CMK (cell line): ENCODE data around the gene PTGFR.

Source experiments
- DNase-seq: peaks from one replicate; pipeline ENCODE4 v3.0.0-alpha.2; 2010; ENCODE audit warnings: low read depth

The PTGFR gene, protein sequence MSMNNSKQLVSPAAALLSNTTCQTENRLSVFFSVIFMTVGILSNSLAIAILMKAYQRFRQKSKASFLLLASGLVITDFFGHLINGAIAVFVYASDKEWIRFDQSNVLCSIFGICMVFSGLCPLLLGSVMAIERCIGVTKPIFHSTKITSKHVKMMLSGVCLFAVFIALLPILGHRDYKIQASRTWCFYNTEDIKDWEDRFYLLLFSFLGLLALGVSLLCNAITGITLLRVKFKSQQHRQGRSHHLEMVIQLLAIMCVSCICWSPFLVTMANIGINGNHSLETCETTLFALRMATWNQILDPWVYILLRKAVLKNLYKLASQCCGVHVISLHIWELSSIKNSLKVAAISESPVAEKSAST

DNA sequence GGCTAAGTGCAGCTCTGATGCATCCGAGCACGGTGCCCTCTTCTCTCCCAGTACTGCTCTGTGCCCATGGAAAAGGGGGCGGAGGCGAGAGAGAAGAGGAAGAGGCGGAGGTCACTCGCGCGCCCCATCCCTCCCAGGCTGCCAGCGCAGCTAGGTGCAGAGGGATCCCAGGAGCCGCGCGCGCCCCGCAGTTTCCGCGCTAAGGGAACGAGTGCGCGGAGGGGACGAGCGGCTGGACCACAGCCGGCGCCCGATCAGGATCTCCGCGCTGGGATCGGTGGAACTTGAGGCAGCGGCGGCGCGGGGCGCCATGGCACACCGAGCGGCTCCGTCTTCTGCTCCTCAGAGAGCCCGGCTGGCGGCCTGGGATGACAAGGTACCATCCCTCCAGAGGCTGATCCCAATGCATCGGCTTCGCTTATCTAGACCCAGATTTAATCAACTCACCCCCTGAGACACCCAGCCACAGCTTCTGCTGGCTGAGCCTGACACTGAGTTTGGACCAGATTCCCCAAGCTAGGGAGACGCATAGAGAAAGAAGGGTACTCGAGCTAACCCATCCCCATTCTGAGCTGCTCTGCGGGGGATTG, at the start of gene PTGFR:
PTGFR (plus strand) TSS at position 114 of the 590 bp plus-strand sequence. CDS start 1,770 bp downstream, outside the sequence.
- DNase-seq = no peak

DNA sequence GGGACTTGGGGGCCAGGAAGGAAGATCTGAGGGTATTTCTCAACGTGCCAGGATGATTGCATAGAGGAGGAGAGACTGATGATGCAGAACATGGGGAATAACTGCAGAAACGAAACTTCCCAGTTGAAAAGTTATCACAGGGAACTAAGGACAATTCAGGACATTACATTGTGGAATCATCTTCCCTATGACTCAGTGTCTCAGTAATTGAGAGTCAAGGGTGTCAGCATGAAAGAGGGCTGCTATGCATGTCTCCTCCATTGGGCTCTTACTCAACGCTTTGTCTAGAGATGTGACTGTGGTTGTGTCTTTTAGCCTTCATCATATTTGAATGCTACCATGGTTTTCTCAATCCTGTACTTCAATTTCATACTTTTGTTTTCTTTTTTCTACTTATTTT, 48.9 kb upstream of the PTGFR start:
- DNase-seq = no peak

DNA sequence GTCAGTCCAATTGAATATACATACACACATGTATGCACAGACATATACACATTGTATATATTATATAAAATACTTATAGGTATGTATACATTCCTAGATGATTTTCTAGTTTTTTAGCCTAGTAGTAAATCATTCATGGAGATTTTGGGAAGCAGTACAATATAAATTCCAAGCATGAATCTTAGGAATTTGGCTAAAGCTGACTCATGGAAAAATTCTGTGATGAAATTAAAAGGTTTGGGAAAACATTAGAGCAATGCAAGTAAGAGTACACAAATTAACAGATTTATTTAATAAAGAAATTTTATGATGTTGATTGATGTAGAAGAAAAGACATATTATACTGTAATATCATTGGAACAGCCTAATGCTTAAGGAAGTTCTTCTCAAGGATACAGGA, 43.7 kb upstream of the PTGFR start:
- DNase-seq = no peak

DNA sequence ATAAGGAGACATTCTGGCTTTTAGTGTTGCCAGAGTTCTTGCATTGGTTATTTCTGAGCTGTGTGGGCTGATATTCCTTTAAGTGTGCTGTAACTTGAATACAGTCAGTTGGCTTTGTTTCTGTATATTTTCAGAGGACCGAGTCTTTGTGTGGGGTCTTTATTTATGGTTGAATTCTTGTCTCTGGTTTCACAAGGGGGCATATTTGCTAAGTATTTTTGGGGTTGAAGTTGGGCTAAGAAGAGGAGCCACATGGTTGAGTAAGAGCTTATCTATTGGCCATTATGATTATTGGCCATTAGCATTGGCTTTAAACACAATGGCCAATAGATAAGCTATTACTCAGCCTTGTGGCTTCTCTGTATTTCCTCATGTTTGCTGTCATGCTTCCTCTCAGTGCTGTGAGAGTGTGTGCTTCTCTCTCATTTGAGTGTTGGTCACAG, 26.3 kb upstream of the PTGFR start:
- DNase-seq = no peak

DNA sequence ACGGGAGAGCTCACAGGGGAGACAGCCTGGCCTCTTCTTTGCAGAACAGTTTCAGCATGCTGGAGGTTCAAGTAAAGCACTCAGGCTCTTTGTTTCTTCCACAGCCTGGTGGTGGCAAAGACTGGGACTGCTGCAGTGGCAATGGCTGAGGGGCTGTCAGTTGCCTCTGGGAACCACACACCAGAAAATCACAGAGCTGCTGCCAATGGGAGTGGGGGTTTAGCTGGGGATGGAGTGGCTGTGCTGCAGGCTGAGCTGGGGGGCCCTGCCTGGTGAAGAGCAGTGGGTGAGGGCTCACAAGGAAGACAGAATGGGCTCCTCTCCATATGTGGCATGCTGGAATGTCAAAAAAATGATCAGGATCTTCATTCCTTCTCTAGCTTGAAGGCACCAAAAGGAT, 25.6 kb upstream of the PTGFR start:
- DNase-seq = no peak

DNA sequence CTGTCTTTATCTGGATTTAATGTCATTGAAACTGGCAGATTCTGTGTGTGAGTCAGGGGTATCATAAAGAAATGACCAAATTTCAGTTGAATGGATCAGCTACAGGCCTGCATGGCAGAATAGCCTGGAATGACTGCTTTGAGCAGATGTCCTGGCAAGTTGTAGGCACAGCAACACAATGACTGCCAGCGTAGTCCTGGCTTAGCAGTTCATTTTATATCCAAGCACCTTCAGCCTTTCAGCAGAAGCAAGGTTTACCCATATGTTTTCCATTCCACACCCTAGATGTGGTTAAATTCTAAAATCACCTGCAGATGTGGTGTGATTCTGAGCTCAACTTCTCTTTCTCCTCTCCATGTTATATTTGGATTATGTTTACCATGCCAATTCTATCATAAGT, 22.3 kb upstream of the PTGFR start:
- no peak for DNase-seq

DNA sequence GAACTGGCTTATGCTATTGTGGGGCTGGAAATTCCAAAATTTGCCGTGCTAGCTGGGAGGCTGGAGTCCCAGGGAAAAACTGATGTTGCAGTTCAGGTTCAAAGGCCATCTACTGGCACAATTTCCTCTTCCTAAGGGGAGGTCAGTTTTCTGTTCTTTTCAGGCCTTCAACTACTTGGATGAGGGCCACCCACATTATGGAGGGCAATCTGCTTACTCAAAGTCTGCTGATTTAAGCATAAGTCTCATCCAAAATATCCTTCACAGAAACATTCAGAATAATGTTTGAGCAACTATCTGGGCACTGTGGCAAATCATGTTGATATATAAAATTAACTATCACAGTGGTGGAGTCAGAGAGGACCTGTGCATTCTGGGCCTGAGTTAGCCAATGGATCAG, 21.2 kb upstream of the PTGFR start:
- DNase-seq = no peak

DNA sequence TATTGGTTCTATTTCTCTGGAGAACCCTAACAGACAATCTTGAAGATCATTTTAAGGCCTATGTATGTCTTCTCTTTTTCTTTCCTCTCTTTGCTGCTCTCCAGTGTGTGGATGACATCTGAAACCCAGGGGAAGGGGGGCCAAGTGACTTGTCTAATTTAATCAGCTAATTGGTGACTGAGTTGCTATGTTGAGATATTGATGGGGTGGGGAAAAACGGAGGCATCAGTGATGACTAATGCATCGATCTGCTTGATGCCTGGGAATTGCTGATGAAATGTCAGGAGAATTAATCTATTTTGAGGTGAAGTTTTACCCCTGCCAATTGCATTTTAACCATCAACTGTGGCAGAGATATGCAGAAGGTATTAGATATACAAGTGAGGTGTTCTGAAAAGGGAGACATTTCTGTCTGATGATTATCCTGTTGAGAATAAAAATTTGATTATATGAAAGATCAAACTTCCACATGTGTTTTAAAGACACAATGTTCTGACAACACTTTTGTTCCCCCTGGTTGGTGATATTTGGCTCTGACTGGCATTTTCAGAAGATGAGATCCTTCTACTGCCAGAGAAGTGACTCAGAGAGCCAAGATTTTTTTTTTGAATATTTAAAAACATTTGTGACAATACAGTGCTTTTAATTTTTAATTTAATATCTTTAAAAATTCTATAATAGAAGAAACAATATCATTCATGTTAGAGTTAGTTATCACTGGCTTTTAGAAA, 18.7 kb upstream of the PTGFR start:
- DNase-seq = no peak

DNA sequence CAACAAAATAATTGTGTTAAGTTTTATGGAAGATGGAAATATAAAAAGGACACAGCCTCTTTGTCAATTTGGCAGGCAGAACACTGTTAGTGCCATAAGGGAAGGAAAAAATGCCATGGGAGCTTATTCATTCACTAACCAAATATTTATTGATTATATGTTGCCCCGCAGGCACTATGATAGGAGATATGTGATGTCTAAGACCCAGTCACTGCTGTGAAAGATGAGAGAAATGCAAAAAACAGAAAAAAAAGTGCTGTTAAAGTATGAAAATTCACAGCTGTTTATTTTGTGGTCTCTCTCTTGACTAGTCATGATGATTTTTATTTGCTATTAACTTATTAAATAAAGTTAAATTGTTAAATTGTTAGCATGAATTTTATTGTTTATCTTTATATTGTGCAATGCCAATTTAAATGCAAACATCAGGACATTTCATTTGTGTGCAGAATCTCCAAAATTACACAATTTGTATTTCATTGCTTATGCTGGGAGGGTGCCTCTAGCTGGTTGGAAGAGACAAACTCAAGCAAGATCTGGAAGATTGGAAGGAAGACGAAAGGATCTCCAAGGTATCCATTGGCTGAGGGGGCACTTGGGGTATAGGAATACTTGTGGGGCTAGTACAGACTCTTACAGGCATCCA, 17.8 kb upstream of the PTGFR start:
- DNase-seq = no peak

DNA sequence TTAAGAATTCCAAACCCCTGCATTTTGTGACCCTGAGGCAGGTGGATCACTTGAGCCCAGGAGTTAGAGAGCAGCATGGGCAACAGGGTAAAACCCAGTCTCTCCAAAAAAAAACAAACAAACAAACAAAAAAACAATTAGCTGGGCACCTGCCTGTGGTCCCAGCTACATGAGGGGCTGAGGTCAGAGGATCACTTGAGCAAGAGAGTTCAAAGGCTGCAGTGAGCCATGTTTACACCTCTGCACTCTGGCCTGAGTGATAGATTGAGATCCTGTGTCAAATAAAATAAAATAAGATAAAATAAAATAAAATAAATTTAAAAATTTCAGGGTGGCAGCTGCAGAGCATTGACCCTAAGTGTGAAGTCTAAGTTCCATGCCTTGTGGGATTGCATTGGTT, 16.7 kb upstream of the PTGFR start:
- no peak for DNase-seq

DNA sequence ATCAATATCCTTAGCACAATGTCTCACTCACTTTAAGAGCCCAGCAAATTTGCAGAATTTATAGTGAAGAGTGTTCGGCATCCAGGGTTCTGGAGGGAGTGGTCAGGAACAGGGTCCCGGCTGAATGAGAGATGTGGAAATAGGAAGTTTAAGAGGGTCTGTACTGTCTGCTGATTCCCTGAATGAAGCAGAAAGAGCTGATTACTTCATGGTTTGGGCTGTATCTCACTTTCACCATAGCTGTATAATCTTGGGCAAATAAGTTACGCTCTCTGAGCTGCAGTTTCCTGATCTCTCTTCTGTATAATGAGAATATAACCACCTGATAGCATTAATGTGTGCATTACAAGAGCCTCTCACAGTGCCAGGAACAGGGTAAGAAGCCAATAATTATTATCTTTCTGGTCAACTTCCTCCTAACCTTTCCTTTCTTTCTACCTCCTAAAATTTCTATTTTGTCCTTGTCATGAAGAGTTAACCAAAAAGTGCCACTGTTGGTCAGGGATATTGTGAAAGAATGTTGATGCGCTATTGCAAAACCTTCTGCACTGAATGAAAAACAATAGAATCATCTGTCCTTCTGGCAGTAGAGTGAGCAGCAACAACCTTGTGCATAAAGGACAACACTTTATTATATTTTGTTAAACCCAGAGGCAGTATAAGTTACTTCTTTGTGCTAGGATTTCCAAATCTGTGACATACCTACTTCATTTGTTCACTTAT, 14.7 kb upstream of the PTGFR start:
- DNase-seq = no peak

DNA sequence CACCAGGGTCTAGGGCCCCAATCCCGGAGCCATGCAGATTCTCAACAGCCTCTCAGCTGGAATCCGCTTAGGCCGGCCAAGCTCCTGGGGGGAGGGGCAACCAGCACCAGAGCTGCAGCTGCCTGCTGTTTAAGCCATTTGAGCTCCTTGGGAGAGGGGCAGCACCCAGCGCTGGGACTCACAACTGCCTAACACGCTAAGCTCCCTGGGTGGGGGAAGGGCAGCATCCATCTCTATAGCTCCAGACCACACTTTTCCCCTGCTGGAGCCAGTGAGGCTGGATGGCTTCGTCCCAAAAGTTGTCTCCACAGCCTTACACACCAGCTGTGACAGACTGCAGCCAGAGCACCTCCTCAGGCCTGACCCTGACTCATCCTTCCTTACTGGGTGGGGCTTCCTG, 6.9 kb upstream of the PTGFR start:
- no peak for DNase-seq

DNA sequence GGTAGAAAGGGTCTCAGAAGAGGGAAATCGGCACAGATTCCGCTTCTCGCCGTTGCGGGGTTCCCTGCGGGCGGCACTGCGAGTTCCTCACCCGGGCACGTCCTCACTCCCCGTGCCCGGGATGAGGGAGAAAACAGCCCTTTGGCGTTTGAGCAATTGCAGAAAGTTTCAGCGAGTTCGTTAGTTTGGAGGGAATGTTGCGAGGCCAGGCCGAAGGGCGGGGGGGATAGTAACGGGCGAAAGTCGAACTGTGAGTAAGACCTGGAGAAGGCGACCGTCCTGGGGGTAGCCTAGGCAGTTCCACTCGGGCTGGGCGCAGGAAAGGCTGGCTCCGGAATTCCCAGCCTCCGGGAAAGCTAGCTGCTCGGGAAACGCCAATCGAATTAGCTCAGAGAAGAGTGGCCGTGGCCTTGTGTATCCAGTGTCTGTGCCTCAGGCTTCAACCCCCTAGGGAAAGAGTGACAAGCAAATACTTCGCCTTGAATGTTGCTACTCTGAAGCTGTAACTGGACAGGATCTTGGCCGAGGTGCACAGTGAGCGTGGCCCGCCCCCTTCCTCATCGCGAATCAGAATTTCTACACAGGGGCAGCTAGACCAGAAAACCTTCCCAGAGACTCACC, 787 bp downstream of the PTGFR start:
- no peak for DNase-seq

DNA sequence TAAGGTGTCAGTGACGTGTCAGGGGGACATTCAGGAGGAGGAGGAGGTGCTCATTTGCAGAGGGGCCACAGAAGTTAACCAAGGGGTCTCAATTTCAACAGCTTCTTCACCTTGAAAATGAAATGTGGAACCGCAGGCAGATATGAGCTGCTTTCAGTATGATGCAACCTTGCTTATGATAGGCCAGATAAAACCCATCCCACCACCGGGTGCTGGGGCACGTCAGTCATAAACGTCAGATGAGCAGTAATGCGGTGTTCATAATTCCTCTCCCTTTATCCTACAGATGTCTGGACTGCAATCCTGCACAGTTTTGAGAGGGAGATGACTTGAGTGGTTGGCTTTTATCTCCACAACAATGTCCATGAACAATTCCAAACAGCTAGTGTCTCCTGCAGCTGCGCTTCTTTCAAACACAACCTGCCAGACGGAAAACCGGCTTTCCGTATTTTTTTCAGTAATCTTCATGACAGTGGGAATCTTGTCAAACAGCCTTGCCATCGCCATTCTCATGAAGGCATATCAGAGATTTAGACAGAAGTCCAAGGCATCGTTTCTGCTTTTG, 1.7 kb downstream of the PTGFR start:
- DNase-seq = no peak

DNA sequence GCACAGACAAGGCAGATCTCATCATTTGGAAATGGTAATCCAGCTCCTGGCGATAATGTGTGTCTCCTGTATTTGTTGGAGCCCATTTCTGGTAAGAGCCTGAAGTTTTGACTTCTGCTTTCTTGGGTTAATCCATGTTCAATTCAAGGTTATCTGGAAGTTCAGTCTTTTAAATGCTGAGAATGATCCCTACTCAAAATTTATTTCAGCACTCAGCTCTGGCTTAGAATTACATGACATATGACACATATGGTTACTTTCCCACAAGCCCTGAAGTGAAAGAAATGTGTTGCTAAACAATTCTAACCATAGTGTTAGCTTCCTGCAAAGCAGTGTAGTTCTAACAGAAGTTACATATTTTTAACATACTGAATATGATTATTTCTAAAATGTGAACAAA, 2.7 kb downstream of the PTGFR start:
- no peak for DNase-seq

DNA sequence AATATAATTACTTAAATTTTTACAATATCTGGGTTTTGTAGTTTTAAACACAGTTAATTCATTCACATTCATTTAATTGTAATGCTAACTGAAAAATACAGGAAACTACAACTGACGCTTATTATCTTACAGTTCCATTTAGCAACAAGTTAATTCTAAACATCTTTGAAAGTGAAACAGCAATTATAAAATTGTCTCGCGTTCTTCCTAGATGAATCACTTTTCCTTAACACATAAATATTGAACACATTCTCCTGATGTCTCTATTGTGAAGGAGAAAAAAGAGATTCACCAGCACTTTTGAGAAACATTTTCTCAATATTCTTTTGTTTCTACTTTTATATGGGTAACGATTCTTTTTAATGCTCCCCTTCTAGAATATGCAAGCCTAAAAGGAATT, 6.4 kb downstream of the PTGFR start:
- DNase-seq = no peak

DNA sequence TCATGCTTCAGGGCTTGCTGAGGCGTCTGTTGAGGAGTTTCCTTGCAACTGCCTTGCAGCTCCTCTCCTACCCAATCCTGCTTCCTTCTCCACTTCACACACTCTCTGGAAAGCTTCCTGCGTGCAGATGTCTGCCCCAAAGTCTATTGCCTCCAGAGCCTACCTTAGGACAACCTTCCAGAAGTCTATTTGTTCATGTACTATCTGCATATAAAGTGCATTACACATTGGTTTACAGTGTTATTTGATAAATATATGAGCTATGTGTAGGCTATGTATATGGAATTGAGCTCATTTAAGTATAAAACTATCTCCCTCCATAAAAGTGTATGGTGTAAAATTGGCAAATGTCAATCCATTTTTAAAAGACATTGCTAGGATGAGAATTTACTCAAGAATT, 9.8 kb downstream of the PTGFR start:
- DNase-seq = no peak

DNA sequence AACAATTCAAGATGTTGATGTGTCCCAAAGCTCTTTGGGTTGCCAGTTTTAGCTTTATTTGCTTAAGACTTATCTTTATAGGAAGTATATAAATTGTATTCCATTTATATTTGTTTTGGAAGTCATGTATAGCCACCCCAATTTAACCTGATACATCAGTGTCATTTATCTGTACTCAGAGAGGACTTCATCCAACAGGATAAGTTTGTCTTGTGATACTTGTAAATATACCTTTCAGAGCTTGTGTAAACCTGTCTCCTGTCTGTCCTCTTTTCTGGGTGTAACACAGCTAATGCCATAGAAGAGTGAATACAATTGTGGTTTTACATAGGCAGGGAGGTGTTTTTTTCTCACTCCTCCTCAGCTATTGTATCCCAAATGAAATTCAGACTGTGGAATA, 10.4 kb downstream of the PTGFR start:
- no peak for DNase-seq

DNA sequence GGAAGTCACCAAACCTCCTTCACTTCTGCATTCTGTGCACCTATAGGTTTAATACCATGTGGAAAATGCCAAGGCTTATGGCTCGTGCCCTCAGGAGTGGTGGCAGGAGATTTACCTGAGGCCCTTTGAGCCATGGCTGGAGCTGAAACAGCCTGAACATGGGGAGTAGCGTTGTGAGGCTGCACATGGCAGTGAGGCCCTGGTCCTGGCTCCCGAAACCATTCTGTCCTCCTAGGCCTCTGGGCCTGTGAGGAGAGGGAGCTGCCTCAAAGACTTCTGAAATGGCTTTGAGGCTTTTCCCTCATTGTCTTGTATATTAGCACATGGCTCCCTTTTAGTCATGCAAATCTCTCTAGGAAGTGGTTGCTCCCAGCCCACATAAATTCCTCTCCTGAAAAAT, 20.6 kb downstream of the PTGFR start:
- no peak for DNase-seq

DNA sequence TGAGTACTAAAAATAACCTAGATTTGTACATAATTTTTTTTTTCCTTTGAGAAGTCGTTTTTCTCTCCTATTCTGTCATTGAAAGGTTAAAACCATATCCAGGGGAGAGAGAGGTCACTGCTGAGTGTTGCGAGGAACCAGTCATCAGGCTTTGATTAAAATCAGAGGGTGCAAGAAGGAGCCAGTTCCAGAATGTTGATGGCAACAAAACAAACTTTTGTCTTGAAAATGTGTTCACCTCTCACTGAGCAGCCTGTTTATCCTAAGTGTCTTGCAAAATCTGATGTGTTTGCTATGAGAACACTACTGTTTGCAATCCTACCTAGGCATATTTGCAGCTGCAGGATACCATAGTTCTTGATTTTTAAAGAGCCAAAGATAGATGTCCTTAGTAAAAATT, 25.9 kb downstream of the PTGFR start:
- DNase-seq = no peak

DNA sequence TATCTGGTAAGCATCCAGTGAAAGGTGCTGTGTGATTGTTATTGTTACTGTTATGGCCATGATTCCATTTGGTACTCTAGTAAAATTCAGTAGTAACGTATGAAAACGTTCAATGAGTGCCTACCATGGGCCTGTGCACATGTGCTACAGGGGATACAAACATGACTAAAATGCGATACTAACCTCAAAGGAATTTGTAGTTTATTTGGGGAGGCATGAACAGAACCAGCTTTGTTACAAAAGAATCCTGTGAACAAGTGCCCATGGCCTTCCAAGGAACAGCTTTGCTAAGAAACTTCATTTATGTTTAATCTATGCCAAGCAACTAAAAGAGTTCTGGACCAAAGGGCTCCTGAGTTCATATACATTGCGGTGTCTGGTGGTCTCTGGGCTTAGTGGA, 28.7 kb downstream of the PTGFR start:
- DNase-seq = no peak
